Body of pancreas (tissue), 4 donors: ENCODE measurements around the gene PAN3.

Source experiments
- CTCF ChIP-seq, 7 experiments: fragments of 450-650 bp in 4 of 7; fragments of 200-600 bp in 3 of 7; sonication (generic) in 3 of 7; IDR thresholded peaks; one replicate each; pipeline ENCODE4 v1.5.1; 2016 to 2019; ENCODE audit warnings: antibody characterized with exemption in 7 of 7
- POLR2A ChIP-seq, 3 donors: fragments of 450-650 bp; IDR thresholded peaks; one replicate each; pipeline ENCODE4 v1.6.1; 2016; ENCODE audit warnings: antibody characterized with exemption in 3 of 3, mild to moderate bottlenecking in 2 of 3

GRCh38 chr13:28089065-28089464, 49.3 kb upstream of the PAN3 start:
- TF ChIP-seq POLR2A (IDR thresholded peaks at IDR 0.05) (no peak), CTCF (IDR thresholded peaks at IDR 0.05) (no peak)
